GM03348 (cell line): ENCODE measurements around the gene NPM1.
A peak's percentile ranks its signal among the peaks of the same experiment; 100 is the strongest.
"Not testable (repeated sequence)": the region's sequence is repeated elsewhere in the genome, so short reads cannot be mapped to it uniquely, and the experiment has no call there.

Source experiments
- DNase-seq: peaks from one replicate; pipeline ENCODE4 v3.0.0; 2012; ENCODE audit warnings: low spot score

The NPM1 gene

GRCh38 chr5:171386006-171386671, 1.5 kb upstream of the NPM1 start:
- DNase-seq, result no peak

GRCh38 chr5:171386861-171387344, 746 bp upstream of the NPM1 start:
- DNase-seq, result peak; percentile 24

- DNase-seq, result peak; percentile 88
Measured at GRCh38 chr5:171387970-171388815, 544 bp downstream of the NPM1 start.

GRCh38 chr5:171388816-171389168, 1.1 kb downstream of the NPM1 start:
- DNase-seq, result no peak

- DNase-seq, result no peak
Measured at GRCh38 chr5:171390883-171391677, 3.4 kb downstream of the NPM1 start.

GRCh38 chr5:171391996-171392577, 4.4 kb downstream of the NPM1 start:
- no peak for DNase-seq

- DNase-seq, result no peak
Measured at GRCh38 chr5:171392585-171393159, 5.0 kb downstream of the NPM1 start.

GRCh38 chr5:171395042-171395441, 7.4 kb downstream of the NPM1 start:
- DNase-seq, result no peak

GRCh38 chr5:171396583-171396982, 8.9 kb downstream of the NPM1 start:
- not testable (repeated sequence) for DNase-seq

GRCh38 chr5:171397190-171397589, 9.5 kb downstream of the NPM1 start:
- no peak for DNase-seq

GRCh38 chr5:171397599-171397998, 9.9 kb downstream of the NPM1 start:
- no peak for DNase-seq

- not testable (repeated sequence) for DNase-seq
Measured at GRCh38 chr5:171398660-171399059, 11.0 kb downstream of the NPM1 start.

- DNase-seq, result no peak
Measured at GRCh38 chr5:171400169-171400568, 12.5 kb downstream of the NPM1 start.

- DNase-seq, result no peak
Measured at GRCh38 chr5:171401167-171401947, 13.7 kb downstream of the NPM1 start.

GRCh38 chr5:171402751-171403150, 15.1 kb downstream of the NPM1 start:
- not testable (repeated sequence) for DNase-seq

GRCh38 chr5:171405615-171406014, 18.0 kb downstream of the NPM1 start:
- peak; percentile 41 for DNase-seq

GRCh38 chr5:171407234-171407633, 19.6 kb downstream of the NPM1 start:
- no peak for DNase-seq

GRCh38 chr5:171409164-171410136, 21.8 kb downstream of the NPM1 start:
- DNase-seq, result no peak

- DNase-seq, result no peak
Measured at GRCh38 chr5:171410181-171410580, 22.5 kb downstream of the NPM1 start.

GRCh38 chr5:171412186-171412585, 24.5 kb downstream of the NPM1 start:
- DNase-seq, result no peak
